Measurements from ENCODE around the gene NCKAP5L.
"Not testable (repeated sequence)": the region's sequence is repeated elsewhere in the genome, so short reads cannot be mapped to it uniquely, and the experiment has no call there.

The NCKAP5L gene

GRCh38 chr12:49864798-49865090, 36.5 kb upstream of the NCKAP5L start:
- no peak for DNase-seq (ENCODE audit: low read depth)

DNA sequence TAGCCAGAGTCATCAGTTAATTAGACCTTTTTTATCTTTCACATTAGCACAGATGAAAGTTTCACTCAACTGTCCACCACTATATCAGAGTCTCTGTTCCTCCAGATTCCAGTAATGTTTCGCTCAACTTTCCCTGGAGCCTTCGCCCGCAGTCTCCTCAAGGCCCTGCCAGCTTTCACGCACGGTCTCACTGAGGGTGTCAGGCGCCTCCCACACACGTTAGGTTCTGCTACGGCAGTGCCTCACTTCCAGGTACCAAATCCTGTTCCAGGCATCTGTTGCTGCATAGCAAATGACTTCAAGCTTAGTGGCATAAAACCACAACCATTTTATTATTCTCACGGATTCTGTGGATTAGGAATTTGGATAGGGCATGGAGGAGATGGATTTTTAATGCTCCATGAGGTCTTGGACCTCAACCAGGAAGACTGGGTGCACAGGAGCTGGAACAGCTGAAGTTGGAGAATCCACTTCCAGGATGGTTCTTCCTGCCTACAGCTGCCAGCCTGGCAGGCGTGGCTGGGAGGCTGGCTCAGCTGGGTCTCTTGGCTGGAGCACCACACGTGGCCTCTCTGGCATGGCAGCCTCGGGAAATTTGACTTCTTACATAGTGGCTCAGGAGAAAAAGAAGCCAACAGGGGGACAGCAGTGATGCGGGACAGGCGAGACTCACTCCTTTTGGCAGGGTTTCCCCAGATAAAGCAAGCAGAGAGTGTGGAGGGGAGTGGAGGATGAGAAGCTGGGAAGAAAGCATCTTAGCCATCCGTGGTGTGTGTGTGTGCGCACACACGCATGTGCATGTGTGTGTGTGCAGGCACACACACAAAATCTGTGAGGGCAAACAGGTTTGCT, 36.0 kb upstream of the NCKAP5L start:
- DNase-seq (ENCODE audit: low read depth) = no peak

GRCh38 chr12:49860921-49861320, 32.7 kb upstream of the NCKAP5L start:
- not testable (repeated sequence) for DNase-seq (ENCODE audit: low read depth)

DNA sequence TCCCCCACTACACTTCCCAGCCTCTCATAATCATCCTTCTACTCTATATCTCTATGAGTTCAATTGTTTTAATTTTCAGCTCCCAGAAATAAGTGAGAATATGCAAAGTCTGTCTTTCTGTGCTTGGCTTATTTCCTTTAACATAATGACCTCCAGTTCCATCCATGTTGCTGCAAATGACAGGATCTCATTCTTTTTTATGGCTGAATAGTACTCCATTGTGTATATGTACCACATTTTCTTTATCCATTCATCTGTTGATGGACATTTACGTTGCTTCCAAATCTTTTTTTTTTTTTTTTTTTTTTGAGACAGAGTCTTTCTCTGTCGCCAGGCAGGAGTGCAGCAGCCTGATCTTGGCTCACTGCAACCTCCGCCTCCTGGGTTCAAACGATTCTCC, 27.7 kb upstream of the NCKAP5L start:
- not testable (repeated sequence) for DNase-seq (ENCODE audit: low read depth)

GRCh38 chr12:49854976-49855375, 26.8 kb upstream of the NCKAP5L start:
- DNase-seq (ENCODE audit: low read depth) = no peak

DNA sequence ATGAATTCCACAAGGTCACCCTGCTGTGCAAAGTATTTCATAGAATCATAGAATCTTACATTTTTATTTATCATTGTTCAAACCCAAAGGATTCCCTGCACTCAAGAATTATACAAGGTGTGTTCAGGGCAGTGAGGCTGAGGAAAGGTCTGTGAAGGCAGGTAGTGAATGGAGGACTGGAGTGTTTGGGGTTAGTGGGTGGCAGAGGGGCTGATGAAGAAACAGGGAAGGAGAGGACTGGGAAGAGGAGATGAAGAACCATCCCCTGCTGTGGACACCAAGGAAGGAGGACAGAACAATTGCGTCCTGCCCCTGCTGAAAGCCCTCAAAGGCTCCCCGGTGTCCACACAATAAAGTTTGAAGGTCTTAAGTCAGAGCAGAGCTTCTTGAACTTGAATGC, 25.5 kb upstream of the NCKAP5L start:
- DNase-seq (ENCODE audit: low read depth) = no peak

GRCh38 chr12:49847161-49847560, 18.9 kb upstream of the NCKAP5L start:
- DNase-seq (ENCODE audit: low read depth) = no peak

DNA sequence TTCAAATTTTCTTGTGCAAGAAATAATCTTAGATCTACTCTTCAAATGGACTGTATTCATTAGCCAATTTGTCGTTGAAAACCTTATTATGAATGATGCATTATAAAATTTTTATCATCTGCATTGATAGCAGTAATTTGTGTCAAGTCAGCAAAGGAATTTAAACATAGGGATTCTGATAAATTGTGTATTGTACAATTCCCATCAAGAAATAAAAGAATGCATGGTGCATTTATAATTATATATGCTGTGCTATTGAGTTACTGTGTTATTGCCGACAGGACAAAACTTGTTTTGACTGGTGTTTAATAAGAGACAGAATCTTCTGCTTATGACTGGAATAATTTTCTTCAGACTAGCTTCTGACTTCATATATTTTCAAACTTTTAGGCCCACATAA, 17.8 kb upstream of the NCKAP5L start:
- DNase-seq (ENCODE audit: low read depth) = no peak

- peak; percentile 58 for DNase-seq (ENCODE audit: low read depth)
These were observed 15.7 kb upstream of the NCKAP5L start for GRCh38 chr12:49843876-49844437.

DNA sequence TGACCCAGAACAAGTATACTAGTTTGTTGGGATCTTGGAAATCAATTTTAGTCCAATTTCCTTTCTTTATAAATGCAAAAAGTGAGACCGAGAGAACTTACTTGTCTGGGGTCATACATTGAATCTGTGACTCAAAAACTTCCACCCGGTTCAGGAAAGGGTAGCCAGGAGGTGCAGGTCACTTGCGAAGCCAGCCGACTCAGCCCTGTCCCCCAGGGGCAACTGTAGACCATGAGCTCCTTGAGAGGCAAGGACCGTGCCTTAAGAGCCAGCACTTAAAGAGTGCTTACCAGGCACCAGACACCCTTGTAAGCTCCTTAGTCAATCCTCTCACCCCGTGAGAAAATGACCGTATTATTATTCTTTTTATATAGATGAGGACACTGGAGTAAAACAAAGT, 15.2 kb upstream of the NCKAP5L start:
- DNase-seq (ENCODE audit: low read depth) = no peak

DNA sequence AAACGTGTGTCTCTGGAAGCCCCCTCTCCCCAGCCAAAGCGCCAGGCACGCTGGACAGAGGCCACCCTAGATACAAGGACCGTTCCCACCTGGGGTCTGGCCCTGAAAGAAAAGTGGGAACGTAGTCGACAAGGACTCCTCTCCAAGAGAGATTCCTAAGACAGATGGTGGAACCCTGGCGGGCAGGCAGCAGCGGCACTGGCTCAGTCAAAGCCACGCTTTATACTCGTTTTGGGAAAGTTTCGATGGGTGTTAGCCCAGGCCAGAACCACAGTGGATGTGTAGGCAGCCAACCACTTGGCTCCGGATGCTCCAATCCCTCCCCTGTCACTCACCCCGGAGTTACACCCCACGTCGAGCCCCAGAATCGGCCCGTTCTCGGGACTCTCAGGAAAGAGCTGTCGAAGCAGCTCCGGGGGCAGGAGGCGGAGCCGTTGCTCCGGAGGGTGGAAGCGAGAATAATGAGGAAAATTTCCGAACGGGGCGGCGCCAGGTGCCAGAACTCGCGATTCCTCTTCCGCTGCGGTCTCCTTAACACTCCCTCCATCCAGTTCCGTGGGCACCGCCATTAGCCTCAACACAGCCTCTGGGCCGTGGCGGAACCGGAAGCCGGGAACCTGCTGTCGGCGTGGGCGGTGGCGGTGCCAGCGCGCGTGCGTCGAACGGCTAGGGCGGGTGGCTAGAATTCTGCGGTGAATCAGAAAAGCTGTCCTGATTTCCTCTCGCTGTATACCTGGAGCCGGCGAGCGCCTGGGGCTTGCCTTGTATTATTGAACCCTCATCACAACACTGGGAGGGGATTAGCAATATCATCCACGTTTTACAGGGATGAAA, 14.5 kb upstream of the NCKAP5L start, which contains the start of gene BCDIN3D:
BCDIN3D (minus strand) TSS at position 588 of the 834 bp plus-strand sequence; CDS start at position 569, 19 bp downstream.
- DNase-seq (ENCODE audit: low read depth) = peak; percentile 91

DNA sequence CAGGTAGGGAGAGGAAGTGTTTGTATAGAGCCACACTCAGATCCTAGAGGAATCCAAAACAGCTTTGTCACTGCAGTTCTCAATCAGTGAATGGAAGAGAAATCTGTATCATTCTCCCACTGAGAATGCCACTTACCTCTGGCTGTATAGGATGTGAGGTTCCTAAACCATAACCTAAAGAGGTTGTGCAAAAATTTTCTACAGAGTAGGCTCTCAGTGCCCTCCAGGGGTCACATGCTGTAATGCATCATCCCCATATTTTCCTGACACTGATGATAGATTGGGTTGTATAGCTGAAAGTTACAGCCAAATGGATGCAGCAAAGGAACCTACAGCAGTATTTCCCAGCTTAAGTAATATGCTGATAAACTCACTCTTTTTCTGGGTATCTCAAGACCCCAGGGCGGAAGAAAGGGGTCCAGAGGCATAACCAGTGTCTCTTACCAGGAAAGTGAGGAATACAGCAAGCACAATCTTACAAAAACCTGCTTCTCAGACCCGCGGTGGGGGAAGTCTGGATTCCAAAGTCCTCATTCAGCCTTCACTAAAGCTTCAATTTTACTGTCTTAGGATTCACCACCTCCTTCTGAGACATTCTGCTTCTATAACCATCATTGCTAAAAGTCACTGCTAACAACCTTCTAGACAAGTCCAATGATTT, 10.9 kb upstream of the NCKAP5L start:
- peak; percentile 60 for DNase-seq (ENCODE audit: low read depth)

- DNase-seq (ENCODE audit: low read depth) = peak; percentile 94
These were observed 4.7 kb upstream of the NCKAP5L start for GRCh38 chr12:49832836-49833421.

DNA sequence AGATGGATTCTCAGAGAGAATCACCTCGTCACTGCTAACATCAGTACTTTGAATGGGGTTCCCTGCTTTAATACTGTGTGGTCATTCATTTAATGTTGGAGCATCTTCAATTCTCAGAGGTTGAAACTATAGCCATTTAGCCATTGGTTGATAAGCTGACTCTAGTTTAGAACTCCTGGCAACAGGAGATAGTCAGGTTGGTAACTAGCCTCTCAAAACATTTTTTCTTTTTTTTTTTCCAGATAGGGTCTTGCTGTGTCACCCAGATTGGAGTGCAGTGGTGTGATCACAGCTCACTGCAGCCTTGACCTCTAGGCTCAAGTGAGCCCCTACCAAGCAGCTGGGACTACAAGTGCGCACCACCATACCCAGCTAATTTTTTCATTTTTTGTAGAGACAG, 3.5 kb upstream of the NCKAP5L start:
- no peak for DNase-seq (ENCODE audit: low read depth)

GRCh38 chr12:49827401-49828099, 663 bp downstream of the NCKAP5L start:
- DNase-seq (ENCODE audit: low read depth) = peak; percentile 88

- DNase-seq (ENCODE audit: low read depth) = no peak
These were observed 1.2 kb downstream of the NCKAP5L start for GRCh38 chr12:49827051-49827400.

DNA sequence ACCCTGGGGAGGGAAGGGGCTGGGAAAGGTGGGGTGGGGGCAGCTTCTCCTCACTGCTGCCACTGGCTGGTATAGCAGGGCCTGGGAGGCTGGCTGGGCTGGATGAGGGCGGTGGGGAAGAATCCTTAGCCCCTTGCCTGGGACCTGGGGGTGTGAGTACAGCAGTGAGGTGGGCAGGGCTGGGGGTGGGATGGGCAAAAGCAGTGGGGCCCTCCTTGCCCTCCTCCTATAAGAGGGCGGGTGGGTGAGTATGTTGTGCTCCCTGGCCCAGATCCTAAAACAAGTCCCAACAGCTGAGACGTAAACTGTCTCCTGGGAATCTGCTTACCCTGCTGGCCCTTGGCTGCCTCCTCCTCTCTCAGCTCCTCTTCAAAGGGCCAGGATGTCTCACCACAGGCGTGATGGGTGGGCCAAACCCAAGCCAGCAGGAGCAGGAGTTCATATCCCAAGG, 2.2 kb downstream of the NCKAP5L start:
- DNase-seq (ENCODE audit: low read depth) = peak; percentile 31

DNA sequence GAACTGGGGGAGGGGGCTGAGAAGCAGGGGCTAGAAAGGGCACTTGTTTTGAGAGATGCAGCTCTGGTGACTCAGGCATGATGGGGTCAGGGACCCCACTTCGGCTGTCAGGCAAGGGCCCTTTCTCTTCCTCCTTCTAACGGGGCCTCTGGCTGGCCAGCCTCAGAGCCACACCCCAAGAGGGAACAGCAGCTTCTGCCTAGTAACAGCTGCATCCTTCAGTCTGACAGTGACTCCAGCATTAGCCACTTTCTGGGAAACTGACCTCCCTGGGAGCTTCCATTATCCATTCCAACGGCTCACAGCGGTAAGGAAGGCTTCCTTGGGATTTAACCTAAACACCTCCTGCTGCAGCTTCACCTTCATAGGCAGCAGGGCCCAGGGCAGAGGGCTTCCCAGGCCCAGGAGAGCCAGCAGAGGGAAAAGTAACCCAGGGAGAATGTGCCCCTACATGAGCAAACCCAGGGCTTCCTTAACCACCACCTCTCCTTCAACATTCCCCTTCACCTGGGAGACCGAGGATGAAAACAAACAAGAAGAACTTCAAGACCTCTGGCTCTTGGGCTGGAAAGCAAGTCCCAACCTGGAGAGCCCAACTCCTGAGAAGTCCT, 2.7 kb downstream of the NCKAP5L start:
- DNase-seq (ENCODE audit: low read depth) = peak; percentile 44

- DNase-seq (ENCODE audit: low read depth) = peak; percentile 67
These were observed 3.3 kb downstream of the NCKAP5L start for GRCh38 chr12:49824895-49825294.

DNA sequence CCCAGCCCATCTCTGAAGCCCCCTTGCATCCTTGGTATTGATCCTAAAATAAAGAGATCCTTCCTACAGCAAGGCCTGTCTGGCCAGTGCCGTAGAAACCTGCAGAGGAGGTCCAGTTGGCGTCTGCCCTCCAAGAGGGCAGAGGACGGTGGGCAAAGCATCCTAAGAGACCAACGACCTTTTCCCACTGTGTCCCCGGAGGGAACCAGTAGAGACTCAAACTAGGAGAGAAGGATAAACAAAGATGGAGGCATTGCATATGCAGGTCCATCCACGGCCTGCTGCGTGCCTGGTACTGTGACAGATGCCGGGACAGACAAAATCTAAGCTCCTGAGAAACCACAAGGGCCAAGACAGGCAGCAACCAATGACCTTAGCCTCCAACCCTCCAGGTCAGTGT, 3.8 kb downstream of the NCKAP5L start:
- DNase-seq (ENCODE audit: low read depth) = no peak

DNA sequence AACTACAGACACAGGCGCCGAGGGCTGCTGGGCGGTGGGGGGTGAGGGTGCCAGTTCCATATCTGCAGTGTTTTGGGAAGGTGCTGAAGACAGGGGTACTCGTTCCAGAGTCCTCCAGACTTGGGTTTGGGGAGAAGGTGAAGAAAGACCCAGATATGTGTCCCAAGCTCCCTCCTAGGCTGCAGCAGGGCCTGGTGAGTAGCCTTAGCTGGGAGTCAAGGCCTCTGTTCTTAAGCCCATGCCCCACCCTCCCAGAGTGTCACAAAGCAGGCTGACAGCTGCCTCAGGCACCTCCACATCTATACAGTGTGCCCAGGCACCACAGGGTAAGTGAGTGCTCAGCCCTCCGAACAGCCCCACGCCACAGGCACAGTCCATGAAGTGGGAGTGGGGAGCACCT, 4.3 kb downstream of the NCKAP5L start:
- DNase-seq (ENCODE audit: low read depth) = no peak

All from amniotic epithelial cell (primary cell).